ENCODE data around the gene WDR70.

Gene WDR70

DNA sequence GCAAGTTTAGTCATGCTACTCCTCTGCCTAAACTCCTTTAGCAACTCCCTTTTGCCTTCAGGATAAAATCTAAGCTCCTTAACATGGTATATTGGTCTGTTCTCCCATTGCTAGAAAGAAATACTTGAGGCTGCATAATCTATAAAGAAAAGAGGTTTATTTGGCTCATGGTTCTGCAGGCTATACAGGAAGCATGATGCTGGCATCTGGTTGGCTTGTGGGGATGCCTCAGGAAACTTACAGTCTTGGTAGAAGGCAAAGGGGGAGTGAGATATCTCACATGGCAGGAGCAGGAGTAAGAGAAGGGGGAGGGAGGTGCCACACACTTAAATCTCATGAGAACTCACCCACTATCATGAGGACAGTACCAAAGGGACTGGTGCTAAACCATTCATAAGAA, 315.7 kb downstream of the WDR70 start:
- no peak for DNase-seq

GRCh38 chr5:37695647-37696046, 316.5 kb downstream of the WDR70 start:
- no peak for DNase-seq

- DNase-seq = no peak
Observed at GRCh38 chr5:37696190-37697021, 317.3 kb downstream of the WDR70 start.

DNA sequence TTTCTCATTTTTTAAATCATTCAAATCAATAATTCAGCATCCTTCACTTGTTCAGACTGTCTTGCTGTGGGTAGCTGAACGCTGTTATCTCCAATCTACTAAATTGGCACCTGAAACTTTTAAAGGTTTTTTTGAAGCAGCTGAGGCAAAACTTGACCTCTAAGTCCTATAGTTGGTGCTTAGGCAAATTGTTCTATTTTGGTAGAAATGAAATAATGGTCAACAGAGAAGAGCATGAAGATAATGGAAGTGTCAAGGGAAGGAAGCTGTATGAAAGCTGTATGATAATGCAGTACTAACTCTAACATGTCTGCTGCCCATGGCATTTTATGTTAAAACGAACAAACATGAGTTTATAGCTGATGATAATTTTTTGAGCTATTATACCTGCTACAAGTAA, 322.8 kb downstream of the WDR70 start:
- DNase-seq = no peak

GRCh38 chr5:37703841-37704241, 324.7 kb downstream of the WDR70 start:
- no peak for DNase-seq

DNA sequence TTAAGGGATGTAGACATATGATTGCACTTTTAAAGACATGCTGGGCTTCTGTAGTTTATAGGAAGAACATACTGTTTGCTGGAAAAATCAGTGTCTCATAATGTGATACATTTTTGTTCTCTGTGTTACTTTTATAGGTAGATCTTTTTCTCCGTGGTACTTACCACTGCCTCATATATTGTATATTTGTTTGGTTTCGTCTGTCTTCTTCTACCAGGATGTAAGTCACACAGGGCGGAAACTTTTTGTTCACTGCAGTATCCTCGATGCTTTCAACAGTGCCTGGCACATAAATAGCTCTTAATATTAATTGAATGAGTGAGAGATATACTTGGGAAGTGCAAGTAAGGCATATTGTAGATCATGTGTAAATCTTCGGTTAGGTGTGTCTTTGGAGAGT, 325.3 kb downstream of the WDR70 start:
- no peak for DNase-seq

- DNase-seq = no peak
Observed at GRCh38 chr5:37709020-37709419, 329.9 kb downstream of the WDR70 start.

GRCh38 chr5:37710965-37711364, 331.8 kb downstream of the WDR70 start:
- no peak for DNase-seq

GRCh38 chr5:37712750-37713149, 333.6 kb downstream of the WDR70 start:
- no peak for DNase-seq

DNA sequence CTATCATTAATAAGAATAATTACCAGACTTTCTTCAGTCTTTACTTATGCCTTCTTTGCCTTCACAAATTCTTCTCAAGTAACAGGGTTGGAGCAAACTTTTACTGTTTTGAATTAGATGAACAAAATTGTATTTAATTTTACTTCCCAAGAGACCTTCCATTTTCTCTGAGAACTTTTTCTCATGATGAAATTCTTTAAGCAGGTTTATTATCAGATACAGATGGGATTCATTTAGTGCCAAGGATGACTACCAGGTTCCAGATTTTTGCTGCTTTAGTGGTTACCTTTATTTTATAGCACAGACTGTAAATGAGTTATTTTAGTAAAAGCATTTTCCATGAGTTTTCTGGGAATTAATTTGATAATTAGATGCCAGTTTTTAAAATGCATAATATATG, 335.6 kb downstream of the WDR70 start:
- no peak for DNase-seq

DNA sequence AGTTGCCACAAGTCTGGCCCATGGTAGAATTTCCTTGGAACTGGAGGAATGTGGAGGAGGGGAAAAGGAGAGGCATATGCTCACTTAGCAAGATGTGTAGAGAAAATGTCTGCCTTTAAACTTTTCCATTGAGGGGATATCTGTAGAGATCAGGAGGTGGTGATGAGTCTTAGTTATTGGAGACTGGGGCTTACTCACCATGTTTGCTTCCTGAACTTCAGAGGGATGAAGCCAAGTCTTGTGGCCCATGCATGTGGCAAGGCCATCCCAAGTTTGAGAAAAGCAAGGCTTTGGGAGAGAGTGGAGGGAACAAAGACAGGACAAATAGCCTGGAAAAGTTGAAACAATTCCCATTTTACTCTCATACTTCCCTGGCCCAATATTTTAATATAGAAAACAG, 336.2 kb downstream of the WDR70 start:
- no peak for DNase-seq

DNA sequence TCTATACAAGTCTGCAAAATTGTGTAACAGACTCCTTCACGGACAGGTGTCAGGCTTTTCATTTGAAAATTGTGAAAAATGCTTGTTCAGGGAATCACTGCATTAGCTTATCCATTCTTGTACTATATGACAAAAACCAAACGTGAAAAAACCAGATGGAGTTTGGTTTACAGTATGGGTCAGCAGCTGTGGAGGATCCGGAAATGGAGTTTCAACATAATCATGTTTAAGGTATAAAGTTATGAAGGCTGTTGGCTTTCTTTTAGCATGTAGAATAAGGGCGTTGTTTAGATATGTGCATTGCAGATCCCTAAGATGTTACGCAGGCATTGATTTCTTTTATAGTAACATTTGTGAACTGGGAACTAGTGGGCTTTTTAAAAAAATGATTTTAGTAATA, 336.9 kb downstream of the WDR70 start:
- no peak for DNase-seq

DNA sequence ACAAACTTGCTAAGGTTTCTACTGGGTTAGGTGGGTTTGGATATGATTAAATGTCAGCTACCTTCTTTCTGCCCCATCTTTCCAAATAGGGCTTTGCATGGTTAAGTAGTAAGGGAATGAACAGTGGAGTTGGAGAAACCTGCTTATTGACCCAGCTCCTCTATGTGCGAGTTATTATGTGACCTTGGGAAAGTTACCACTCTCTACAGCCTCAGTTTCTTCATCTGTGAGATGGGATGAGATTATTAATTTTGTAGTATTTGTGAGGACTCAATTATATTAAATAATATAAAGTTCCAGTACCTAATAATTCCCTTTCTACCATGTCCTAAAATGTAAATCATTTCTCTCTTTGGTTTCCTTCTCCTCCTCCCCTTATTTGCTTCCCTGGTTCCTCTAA, 337.3 kb downstream of the WDR70 start:
- no peak for DNase-seq

DNA sequence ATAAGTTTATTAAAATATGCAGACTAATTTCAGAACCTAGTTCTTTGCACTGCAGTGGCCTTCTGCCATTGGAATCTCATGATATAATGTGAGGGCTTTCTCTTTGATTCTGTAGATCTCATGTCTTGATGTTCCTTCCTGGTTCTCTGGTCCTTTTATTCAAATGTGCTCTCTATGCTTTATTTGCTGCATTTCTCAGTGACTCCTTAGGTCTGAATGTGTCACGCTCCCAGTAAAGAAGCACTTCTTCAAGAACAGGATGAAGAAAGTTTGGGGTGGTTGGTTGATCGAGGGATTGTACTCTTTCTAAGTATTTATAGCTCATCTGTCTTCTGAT, 338.1 kb downstream of the WDR70 start:
- no peak for DNase-seq

- DNase-seq = no peak
Observed at GRCh38 chr5:37717613-37718431, 338.7 kb downstream of the WDR70 start.

GRCh38 chr5:37720550-37720952, 341.4 kb downstream of the WDR70 start:
- no peak for DNase-seq

DNA sequence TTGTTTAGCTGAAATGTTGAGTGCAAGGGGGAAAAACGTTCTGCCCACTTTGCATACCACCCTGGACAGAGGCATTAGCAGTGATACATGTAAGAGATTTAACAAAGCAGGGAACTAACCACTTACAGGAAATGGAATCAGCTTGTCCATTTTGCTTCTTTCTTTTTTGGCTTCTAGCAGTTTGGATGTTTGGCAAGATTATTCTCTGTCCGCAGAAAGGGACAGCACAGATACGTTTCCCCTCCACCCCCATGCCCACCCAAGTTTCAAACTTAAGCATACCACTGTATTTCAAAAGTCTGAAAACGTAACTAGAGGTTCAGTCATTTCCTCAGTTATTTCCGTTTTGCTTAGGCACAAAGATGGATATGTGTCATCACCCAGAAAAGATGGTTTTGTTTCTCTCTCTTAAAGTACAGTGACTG, 342.3 kb downstream of the WDR70 start:
- DNase-seq = no peak

- no peak for DNase-seq
Observed at GRCh38 chr5:37722236-37723161, 343.4 kb downstream of the WDR70 start.

GRCh38 chr5:37723162-37723961, 344.2 kb downstream of the WDR70 start:
- DNase-seq = no peak

DNA sequence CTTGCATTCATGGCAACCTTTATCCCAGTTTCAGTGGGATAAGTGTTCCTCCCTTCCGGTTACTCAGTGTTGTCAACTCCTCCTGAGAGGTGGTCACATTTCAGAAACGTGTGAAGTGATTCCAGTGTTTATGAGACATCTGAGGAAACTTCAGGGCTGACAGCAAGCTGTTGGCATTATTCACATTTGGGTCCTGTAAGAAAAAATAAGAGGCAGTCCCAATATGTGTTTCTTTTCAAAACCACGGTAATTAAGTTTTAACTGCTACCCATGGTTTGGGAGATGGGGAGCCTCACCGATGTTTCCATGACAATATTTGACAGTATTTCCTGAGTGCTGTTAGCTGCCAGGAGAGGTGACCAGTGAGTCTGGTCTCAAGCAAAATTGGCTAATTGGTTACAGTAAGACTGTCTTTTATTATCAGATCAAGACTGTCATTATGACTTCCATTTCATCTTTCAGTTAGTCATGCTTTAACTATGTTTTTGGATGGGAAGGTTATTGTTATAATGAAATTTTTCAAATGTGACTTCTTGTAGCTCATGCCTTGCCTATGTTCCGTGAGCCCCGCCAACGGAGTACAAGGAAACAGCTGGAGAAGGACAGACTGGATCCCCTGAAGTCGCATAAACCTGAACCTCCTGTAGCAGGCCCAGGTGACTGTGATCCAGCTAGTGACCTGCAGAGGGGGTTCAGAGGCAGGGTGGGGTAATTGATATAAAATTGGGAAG, 345.4 kb downstream of the WDR70 start:
- no peak for DNase-seq

GRCh38 chr5:37725185-37725584, 346.1 kb downstream of the WDR70 start:
- DNase-seq = no peak

- no peak for DNase-seq
Observed at GRCh38 chr5:37727238-37727637, 348.1 kb downstream of the WDR70 start.
